ENCODE results near the gene ITGB5.
"Not testable (repeated sequence)": the region's sequence is repeated elsewhere in the genome, so short reads cannot be mapped to it uniquely, and the experiment has no call there.

The ITGB5 gene

DNA sequence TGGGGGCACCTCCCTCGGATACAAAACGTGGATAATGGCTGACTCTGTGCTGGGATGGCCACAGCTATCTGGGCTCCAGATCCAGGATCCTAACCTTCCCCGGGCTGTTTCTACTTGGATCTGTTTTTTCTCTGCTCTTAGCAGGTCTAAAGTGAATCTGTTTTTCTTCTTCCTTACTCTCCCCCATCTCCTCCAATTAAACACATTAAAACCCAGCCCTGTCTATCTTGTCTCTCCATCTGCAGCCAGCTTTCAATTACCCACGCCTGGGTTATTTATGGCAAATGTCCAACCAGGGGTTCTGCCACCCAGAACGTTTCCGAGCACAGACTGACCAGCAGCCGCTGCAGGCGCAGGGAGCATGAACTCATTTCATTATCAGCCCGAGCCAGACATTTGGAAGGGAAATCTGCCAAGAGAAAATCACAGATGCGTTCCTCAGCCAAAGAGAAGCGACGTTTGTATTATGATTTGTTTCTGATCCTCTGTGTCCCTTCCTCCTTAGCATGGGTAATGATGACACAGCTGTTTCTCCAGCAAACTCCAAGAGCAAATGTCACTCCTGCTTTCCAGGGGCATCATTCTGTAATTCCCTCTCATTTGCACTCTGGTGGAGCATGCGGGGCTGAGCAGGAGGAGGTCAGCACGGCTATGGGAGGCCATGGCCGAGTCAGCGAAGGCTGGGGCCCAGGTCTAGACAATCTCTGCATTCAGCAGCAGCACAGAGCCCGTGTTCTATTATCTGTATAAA, 114.9 kb downstream of the ITGB5 start:
- no peak for DNase-seq (ENCODE audit: low read depth)

DNA sequence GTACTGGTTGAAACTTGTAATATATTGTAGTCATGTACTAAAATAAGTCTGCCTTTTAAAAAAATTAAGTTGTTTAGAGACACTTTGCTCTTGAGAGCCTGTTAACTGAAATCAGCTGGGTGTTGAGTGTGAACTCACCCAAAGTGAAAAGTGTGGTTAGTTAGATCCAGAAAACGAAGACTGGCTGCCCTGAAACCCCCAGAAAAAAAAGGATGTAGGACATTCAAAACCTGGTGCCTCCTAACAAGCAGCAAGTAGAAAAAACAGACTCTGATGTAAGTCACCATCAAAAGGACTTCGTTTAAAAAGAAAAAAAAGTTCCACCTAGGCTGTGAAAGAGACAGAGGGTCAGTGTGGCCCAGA, 116.1 kb downstream of the ITGB5 start:
- DNase-seq (ENCODE audit: low read depth), result no peak

DNA sequence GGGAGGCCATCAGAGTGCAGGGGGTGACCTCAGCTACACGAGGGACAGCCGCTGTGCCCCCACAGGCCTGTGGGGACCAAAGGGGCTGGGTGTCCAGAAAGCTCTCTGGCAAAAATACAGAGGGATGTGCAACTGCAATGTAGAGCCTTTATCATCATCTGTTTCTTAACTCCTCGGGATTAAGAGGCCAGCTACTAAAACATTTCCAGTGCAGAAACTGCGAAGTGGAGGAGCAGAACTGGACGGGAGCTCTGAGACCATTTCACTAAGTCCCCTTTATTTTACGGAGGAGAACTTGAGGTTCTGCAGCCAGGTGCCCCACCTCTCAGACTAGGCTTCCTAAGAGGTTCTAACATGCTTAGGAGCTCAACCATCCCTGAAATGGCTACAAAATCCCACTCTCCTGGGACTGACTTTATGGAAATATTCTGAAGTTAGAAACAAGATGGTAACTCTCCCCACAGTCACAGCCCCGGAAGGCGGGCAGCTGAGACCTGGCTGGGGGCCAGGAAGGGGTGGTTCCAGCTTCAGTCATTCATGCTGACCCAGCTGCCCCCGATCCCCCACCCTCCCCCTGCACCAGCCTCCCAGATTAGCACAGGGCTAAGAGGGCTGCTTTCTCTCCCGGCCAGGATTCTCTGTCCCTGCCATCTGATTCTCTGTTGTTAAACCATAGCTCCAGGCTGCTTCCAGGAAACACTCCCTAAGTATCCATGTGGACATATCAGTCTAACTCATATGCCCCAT, 116.7 kb downstream of the ITGB5 start:
- DNase-seq (ENCODE audit: low read depth), result no peak

DNA sequence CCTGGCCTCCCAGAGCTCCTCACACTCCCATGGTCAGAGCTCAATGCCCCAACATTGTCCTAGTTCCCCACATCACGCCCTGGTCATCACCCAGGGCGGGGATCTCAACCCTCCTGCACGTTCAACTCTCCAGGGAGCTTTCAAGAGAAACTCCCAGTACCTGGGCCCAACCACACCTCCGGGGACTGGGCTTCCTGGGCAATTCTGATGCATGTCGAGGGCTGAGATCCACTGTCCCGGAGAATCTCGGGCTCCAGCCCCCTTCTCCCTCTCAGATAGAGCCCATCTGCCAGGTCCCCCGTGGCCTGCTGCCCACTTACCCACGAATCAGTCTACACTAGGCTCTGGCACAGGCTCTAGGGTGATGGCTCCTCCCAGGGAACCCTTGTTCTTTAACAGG, 117.7 kb downstream of the ITGB5 start:
- DNase-seq (ENCODE audit: low read depth), result no peak

DNA sequence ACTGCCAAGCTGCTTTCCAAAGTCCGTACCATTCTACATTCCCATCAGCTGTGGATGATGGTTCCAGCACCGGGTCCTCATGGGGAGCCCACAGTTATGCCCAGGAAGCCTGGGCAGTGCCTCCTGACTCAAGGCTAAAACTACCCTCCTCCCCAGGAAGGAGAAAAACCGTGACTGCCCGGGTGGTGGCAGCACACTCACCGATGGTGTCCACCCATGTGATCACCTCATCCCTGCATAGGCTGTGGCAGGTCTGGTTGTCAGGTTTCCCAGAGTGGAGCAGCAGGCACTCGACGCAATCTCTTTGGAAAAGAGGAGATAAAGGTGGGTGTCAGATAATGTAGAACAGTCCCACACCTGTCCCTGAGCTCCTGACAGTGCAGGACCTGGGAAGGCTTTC, 118.4 kb downstream of the ITGB5 start:
- no peak for DNase-seq (ENCODE audit: low read depth)

DNA sequence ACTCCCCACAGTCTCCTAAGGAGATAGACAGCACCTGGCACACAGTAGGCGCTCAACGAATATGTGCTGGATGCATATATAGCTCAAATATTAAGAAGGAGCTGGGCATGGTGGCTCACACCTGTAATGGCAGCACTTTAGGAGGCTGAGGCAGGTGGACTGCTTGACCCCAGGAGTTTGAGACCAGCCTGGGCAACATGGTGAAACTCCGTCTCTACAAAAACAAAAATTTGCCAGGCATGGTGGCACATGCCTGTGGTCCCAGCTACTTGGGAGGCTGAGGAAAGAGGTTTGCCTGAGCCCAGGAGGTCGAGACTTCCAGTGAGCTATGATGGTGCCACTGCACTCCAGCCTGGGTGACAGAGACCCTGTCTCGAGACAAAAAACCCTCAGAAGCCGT, 119.5 kb downstream of the ITGB5 start:
- no peak for DNase-seq (ENCODE audit: low read depth)

DNA sequence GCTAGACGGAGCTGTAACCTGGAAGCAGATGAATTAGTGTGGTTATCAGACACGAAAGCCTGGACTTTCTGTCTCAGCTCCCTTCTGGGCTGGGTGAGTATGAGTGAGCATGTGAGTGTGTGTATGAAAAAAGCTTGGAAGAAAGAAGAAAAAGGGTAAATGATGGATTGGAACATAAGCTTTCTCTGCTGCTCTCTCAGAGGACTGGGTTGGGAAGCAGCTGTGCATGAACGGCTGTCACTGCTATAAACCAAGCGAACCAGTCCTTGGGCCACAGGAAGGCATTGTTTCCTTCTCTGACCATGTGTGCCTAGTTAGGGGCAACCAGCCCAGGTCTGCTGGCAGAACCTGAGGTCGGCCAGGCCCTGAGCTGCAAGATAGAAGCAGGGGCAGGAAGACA, 119.9 kb downstream of the ITGB5 start:
- no peak for DNase-seq (ENCODE audit: low read depth)

DNA sequence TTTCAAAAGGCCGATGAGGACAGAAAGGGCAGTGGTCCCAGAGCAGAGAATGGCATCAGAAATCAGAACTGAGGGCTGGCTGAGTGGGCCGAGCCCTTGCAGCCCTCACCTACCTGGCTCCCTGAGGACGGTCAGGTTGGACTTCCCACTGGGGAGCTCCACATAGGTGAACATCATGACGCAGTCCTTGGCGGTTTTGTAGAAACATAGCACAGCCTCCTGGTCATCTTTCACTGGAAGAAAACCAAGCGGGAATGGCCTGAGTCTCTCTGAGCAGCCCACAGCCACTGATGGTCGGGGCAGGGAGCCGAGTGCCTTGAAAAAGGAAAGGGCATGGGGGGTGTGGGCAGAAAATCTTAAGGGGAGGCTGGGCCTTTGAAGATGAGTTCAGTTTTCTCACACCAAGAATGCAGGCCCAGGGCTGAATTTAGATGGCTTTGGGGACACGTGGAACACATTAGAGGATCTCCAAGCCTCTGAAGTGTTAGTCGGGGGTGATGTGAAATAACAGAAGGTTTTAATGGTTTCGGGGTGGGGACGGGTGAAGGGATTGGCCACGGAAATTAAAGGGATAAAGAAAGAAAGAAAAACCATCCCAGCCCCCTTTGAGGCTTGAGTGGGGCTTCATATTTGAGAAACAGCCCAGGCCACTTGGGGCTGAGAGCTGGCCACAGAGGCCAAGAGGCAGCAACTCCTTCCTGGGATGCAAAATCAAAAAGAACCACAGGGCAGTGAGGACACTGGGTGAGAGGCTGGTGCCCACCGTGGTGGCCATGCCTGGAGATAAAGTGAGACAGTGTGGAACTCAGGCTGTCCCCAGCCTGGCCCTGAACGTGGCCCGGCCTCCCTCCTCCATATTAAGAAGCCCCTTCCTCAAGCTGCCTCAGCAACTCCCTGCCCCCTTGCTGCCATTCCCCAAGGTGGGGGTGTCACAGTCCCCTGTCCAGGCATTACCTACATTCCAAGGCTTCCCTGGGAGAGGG, 120.8 kb downstream of the ITGB5 start:
- no peak for DNase-seq (ENCODE audit: low read depth)

DNA sequence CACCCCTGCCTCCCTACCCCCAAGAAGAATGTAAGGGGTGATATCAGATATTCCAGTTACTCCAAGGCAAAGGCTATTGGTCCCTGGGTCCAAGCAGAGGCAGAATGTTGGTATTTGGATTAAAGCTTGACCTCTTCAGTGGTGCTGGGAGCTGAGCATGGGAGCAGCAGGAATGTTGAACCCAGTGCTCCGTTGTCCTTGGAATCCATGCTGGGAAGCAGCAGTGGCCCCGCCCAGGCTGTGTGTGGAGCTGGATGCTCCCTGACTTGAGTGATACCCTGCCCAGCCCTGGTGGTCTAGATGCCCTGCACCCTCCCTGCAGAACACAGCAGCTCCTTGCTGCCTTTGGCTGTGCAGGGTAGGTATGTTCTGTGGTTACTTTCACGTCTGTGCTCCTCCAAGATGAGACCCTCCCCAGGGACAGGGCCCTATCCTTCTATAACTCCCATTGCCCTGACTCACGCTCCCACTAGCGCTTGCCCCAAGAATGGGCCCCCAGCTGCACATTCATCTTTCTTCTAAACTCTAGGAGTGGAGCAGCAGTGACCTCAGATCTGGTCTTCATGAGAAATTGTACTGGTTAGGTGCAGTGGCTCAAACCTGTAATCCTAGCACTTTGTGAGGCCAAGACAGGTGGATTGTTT, 121.8 kb downstream of the ITGB5 start:
- DNase-seq (ENCODE audit: low read depth), result no peak

DNA sequence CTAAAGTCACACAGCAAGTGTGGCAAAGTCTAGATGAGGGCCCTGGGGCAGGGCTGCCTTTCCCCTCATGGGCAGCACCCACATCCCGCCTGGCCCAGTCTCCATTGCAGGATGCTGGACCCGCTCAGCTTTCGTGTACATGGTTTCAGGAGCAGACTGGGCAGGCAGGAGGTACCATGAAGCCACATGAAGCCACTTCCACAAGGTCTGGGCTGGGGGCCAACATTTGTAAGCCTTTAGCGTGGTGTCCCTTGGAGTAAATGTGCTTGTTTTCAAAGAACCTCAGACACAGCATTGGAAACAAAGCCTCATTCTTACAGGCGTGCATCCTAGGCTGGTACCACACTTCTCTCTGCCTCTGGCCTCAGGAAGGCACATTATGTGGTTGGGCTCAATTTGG, 122.4 kb downstream of the ITGB5 start:
- DNase-seq (ENCODE audit: low read depth), result no peak

DNA sequence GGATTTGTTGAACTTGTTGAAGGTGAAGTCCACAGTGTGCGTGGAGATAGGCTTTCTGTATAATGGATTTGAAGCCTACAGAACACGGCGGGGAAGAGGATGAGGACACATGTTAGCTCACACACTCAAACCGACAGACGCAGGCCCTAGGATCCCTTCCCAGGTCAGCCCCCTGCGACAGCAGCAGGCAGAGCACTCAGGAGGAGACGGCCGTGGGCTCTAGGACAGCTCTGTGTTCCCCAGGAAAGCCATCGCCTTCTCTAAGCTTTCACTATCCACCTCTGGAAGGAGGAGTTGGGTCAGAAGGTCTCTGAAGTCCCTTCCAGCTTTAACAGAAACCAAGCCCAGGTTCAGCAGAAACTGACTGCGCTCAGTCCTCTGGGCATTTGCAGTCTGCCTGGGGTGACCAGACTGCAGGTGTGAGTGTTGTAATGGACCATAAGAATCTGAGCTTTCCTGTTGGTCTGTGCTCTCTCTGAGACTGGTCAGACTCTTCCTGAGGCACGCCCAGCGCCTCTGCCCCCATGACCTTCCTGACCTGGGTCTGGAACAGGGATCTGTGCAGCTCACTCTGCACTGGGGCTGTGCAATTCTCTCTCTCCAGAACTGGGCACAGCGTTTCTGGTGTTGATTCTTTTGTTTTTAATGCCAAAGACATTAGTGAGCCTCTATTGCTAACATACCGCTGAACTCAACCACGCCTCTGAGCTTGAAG, 123.4 kb downstream of the ITGB5 start:
- DNase-seq (ENCODE audit: low read depth), result no peak

DNA sequence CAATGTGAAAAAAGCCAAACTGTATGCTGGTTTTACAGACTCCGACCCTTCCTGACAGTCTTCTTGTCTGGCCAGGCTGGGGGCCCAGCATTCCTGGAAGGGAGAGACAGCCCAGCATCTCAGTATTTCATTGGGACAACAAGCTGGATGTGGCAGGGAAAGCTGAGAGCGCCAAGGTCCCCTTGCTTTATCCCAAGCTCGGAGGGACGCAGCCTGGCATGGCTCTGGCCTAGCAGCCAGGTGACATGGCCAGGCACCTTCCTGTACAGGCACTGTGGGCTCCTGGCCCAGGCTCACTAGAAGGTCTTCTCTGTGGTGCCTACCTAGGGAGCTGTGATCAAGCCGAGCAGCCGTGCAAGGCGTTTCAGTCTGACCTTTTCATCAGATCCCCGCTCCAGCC, 124.0 kb downstream of the ITGB5 start:
- DNase-seq (ENCODE audit: low read depth), result no peak

DNA sequence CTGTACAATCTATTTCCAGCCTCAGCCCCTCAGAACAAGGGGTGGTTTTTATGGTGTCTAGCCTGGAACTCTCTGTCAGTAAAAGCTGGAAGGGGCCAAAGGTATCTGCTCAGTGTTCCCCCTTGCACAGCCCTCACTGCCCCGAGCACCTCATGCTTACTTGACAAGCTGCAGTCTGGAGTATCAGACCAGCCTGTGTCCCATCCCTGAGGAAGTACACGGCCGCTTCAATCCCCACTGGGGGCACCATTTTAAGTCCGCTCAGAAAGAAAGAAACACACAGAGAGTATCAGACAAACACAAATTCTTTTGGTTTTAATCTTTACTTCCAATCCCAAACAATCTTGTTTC, 124.5 kb downstream of the ITGB5 start:
- no peak for DNase-seq (ENCODE audit: low read depth)

DNA sequence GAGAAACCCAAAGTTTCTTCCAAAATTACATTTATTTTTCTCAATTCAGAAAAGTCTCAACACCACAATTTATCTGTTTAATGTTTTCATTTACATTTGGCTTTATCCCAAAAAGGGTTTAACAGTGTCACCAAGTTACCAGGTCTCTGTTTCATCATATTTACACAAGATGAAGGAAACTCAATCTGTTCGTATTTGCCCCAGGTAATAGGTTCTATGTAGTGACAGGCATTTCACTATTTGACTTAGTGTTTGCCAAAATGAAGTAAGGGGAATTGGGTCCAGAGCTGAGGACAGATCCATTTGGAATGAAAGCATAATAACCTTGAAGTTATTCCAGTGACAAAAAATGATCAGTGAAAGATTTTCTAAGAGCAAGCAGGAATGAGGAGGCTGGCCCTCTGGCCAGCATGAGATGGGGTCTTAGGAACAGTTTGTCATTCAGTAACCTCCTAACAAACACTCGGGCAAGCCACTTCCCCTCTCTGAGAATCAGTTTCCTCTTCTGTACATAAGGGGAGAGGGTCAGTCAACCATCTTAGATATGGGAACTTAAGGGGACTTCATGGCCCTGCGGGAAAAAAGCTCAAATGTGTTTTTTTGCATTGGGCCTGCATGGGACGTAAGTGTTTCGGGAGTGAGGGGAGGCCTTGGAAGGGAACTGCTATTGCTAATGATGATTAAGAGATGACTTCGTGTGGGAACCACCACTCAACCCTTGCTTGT, 125.1 kb downstream of the ITGB5 start:
- DNase-seq (ENCODE audit: low read depth), result no peak

DNA sequence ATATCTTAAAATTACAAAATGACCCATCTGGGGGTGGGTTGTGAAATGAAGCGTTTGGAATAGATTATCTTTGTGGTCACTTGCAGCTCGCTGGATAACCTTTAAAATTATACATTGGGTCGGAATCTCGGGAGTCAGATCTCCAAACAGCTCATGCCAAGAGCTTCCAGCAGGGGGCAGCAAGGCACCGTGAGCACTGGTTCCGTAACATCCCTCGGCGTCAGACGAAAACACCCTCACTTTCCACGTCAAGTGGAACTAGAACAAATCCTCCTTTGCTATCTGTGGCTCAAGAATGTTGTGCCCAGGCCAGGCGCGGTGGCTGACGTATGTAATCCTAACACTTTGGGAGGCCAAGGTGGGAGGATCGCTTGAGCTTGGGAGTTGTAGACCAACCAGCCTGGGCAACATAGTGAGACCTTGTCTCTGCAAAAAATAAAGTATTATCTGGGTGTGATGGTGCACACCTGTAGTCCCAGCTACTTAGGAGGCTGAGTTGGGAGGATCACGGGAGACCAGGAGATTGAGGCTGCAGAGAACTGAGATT, 125.8 kb downstream of the ITGB5 start:
- DNase-seq (ENCODE audit: low read depth), result peak; percentile 50

DNA sequence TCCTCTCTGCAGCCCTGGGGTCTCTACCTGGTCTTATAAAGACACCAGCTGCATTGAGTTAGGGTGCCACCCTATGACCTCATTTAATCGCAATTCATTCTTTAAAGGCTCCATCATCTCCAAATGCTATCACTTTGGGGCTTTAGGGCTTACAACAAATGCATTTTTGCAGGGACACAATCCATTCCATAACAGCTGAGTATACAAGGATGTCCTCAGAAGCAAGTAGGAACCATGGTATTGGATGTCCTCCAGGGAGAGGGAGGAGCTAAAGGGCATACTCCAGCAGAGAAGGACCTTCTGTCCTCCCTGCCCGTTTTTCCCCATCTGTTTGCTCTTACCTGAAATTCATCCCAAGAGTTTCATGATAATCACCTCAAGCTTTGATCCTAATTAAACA, 126.6 kb downstream of the ITGB5 start:
- no peak for DNase-seq (ENCODE audit: low read depth)

DNA sequence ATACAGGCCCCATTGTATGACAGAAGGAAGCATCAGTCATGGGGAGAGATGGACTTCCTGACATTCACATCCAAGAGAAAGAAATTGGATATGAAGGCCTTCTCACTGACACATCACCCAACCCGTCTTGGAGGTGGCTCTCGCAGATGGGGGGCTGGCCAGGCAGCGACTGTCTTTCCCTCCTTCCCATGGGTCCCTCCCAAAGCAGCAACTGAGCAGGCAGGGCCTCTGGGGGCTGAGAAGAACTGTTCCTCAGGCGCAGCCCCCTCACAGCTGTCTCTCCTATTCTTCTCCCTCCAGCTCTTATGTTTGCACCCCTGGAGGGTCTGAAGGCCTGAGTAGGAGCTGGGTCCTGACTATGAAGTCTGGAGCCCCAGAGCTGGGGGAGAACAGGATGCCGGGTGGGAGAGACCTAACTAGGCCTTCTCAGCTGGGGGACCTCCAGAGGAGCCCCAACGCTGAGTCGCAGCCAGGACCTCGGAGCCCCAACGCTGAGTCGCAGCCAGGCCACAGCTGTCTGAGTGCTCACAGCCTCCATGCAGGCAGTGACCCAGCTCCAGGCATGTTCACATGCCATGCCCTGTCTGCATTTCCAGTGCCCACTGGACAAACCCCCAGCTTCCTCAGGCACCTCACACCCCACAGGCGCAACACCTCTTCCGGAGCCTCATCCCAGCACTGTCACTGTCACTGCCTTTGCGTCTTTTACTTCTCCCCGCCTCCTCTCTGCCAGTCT, 127.3 kb downstream of the ITGB5 start:
- DNase-seq (ENCODE audit: low read depth), result no peak

DNA sequence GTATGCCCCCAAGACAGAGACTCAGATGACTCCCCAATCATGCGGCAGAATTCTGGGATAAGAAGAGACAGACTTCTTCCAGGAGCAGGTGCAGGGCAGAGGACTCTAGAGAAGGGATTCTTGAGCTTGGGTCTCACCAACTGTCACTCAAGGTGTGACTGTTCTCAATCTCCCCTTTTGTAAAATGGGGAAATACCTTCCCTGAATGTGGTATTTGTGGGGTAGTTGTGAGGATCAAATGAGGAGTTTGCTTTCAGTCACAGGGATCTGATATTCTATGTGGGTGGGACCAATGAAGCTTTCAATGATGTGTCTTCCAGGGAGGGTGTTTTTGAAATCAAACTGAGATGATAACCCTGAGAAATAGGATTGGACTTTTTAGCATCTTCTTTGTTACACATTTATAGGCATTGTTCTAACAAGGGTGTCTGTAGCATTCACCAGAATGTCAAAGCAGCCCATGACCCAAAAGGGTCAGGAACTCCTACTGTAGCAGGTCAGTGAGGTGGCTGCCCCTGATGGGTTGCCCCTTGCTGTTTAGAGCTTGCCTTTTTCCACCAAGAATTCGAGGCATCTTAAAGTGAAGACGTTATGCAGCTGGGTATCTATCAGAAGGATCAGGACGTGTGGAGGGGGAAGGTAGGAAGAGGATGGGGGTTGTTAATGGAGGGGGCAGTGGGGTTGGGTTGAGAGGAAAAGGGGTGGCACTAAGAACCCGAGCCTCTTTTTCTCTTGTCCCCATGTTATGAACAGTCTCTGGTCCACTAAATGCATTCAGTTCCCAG, 128.1 kb downstream of the ITGB5 start:
- DNase-seq (ENCODE audit: low read depth), result no peak

DNA sequence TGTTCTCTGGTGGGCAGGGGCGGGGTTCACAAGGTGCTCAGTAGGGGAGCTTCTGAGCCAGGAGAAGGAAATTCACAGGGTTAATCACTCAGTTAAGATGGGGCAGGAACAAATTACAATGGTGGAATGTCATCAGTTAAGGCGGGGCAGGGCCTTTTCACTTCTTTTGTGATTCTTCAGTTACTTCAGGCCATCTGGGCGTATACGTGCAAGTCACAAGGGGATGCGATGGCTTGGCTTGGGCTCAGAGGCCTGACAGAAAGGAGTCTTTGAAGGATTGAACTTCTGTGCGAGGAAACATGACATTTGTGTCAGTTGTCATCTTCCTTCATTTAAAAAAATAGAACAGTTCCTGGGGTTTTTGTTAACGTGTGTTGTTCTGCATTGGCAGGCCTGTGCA, 129.2 kb downstream of the ITGB5 start:
- DNase-seq (ENCODE audit: low read depth), result not testable (repeated sequence)

Data from stimulated activated CD8-positive, alpha-beta memory T cell treated with anti-CD3 and anti-CD28 coated beads, Interleukin-7, amount 100 ng/mL, for 24 hours (primary cell).